ENCODE data around the gene MGAT4A.
"Not testable (repeated sequence)": the region's sequence is repeated elsewhere in the genome, so short reads cannot be mapped to it uniquely, and the experiment has no call there.

The MGAT4A gene

DNA sequence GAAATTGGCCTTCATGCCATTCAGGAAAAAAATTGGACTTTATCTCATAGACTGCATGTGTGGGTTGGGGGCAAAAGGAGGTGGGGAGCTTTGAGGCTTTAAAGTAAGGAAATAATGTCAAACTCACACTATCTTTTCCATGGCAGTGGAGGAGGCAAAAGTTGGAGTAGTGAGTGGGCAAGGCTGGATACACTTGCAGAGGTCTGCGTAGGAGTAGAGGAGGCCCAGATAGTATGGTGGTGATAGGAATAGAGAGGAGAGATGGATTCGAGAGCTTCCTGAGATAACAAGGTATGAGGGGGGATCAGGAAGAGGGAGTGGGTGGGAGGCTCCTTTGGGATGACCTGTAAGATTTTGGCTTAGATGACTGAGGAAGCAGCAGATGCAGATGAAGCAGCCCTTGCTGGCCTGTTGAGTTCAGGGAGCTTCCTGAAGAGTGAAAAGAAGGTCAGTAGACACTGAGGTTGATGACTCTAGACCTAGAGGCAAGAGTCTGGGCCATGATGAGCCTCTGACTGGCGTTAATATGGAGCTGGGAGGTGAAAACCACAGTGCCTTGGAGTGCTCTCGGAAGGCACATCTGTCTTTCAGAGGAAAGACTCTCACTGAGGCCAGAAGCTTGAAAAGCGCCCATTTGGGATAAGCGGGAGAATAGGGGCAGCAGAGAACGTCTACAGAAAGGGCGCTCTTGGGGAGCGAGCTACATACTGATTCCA lies 116.8 kb downstream of the MGAT4A start:
- in situ Hi-C loops (cut with HindIII; ENCODE audit: low sequenced_read_pairs), result no loop called here

GRCh38 chr2:98608962-98609604 lies 121.8 kb downstream of the MGAT4A start:
- in situ Hi-C loops (cut with HindIII; ENCODE audit: low sequenced_read_pairs), result no loop called here

- in situ Hi-C loops (cut with HindIII; ENCODE audit: low sequenced_read_pairs), result no loop called here
Observed at GRCh38 chr2:98608116-98608961, 122.6 kb downstream of the MGAT4A start, which contains the start of the genes COA5 and UNC50. Gene COA5, minus strand, starts transcription at chr2:98608512. Its CDS starts 107 bp downstream, at chr2:98608405. Gene UNC50, plus strand, starts transcription at chr2:98608589. Its CDS starts 1,171 bp downstream, at chr2:98609760.

- in situ Hi-C loops (cut with HindIII; ENCODE audit: low sequenced_read_pairs), result no loop called here
Observed at GRCh38 chr2:98607741-98608115, 123.2 kb downstream of the MGAT4A start.

GRCh38 chr2:98607104-98607503 lies 123.8 kb downstream of the MGAT4A start:
- in situ Hi-C loops (cut with HindIII; ENCODE audit: low sequenced_read_pairs), result no loop called here

GRCh38 chr2:98606431-98606830 lies 124.5 kb downstream of the MGAT4A start:
- in situ Hi-C loops (cut with HindIII; ENCODE audit: low sequenced_read_pairs), result no loop called here

DNA sequence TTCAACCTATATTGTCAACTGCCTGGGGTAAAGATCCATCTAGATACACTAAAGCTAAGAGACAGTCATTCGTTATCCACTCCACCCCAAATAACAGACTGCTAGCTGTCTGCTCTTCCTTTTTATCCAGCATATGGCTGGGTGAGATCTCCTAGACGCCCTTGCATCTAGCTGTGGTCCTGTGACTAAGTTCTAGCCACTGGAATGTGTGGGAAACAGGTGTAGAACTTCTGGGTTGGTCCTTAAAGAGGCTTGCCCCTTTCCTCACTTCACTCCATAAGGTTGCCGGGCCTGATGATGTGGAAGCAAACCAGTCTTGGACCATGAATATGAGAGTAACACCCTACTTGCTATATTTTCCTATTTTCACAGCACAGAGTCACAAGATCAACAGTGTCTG lies 125.9 kb downstream of the MGAT4A start:
- in situ Hi-C loops (cut with HindIII; ENCODE audit: low sequenced_read_pairs), result no loop called here

GRCh38 chr2:98604547-98604946 lies 126.4 kb downstream of the MGAT4A start:
- in situ Hi-C loops (cut with HindIII; ENCODE audit: low sequenced_read_pairs), result no loop called here

DNA sequence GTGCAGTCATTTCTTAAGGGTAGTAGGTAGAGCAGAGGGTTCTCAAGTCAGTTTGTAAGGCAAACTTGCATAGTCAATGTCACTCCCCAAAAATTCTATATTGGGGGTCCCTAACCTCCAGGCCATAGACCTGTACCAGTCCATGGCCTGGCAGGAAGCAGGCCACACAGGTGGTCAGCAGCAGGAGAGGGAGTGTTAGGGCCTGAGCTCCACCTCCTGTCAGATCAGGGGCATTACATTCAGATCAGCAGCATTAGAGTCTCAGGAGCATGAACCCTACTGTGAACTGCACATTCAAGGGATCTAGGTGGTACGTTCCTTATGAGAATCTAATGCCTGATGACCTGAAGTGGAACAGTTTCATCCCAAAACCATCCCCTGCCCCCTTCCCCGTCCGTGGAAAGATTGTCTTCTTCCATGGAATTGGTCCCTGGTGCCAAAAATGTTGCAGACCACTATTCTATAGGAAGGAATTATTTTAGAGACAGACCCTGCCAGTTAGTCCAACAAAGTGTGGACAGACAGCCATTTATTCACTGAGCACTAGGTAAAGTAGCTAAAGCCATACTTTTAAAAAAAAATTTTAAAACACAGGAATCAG lies 129.3 kb downstream of the MGAT4A start:
- in situ Hi-C loops (cut with HindIII; ENCODE audit: low sequenced_read_pairs), result no loop called here

DNA sequence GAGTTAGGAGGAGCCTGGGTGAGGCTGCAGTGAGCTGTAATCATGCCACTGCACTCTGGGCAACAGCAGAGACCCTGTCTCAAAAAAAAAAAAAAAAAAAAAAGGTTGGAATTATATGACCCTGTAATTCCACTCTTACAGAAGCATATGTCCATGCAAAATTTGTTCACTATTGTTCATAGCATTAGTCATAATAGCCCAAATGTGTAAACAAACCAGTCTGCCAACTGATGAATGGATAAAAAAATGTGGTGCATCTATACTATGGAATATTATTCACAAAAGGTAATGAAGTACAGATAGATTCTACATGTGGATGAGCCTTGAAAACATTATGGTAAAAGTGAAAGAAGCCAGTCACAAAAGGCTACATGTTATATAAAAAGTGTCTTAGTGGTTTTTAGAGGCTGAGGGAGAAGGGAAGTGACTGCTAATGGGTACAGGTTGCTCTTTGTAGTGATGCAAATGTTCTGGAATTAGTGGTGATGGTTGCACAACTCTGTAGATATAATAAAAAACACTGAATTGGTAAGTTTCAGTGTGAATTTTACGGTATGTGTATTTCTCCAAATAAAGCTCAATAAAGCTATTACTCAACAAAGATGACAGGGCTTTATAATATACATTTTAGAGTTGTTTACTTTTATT lies 132.0 kb downstream of the MGAT4A start:
- in situ Hi-C loops (cut with HindIII; ENCODE audit: low sequenced_read_pairs), result no loop called here

DNA sequence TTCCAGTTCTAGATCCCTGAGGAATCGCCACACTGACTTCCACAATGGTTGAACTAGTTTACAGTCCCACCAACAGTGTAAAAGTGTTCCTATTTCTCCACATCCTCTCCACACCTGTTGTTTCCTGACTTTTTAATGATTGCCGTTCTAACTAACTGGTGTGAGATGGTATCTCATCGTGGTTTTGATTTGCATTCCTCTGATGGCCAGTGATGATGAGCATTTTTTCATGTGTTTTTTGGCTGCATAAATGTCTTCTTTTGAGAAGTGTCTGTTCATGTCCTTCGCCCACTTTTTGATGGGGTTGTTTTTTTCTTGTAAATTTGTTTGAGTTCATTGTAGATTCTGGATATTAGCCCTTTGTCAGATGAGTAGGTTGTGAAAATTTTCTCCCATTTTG lies 136.3 kb downstream of the MGAT4A start:
- in situ Hi-C loops (cut with HindIII; ENCODE audit: low sequenced_read_pairs), result not testable (repeated sequence)

DNA sequence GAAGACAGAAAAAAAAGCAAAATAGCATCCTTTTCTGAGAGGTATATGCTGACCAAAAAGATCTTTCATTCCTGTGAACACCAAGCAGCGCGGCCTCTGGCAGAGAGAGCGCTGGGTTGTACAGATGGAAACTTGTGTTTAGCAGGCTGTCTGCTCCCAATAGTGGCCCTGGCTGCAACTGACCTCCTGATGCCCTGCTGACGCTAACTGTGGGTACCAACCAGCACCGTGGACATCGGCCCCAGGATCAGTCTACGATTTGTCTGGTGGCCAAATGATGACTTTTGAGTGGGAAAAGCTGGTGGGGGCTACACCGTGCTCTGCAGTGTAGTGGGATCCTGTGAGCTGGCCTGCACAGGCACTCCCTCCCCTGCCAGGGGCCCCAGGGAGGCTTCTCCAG lies 138.4 kb downstream of the MGAT4A start:
- in situ Hi-C loops (cut with HindIII; ENCODE audit: low sequenced_read_pairs), result no loop called here

DNA sequence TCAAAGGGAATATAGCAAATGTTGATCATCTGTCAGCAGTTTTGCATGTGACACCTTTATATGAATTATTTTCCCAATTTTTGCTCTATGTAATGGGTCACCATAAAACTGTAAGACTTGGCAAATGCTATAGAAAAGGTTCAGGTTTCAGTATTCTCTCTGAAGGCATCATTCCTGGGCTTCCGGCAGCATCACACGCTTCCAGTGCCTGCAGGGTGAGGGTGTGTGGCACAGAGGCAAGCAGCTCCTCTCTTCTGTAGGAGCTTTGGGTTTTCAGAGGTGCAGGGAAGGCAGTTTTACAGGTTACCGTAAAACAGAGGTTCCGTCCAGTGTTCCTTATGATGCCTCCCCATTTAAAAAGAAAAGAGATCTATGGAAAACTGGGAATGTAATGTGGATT lies 141.4 kb downstream of the MGAT4A start:
- in situ Hi-C loops (cut with HindIII; ENCODE audit: low sequenced_read_pairs), result no loop called here

- in situ Hi-C loops (cut with HindIII; ENCODE audit: low sequenced_read_pairs), result no loop called here
Observed at GRCh38 chr2:98588880-98589431, 142.0 kb downstream of the MGAT4A start.

DNA sequence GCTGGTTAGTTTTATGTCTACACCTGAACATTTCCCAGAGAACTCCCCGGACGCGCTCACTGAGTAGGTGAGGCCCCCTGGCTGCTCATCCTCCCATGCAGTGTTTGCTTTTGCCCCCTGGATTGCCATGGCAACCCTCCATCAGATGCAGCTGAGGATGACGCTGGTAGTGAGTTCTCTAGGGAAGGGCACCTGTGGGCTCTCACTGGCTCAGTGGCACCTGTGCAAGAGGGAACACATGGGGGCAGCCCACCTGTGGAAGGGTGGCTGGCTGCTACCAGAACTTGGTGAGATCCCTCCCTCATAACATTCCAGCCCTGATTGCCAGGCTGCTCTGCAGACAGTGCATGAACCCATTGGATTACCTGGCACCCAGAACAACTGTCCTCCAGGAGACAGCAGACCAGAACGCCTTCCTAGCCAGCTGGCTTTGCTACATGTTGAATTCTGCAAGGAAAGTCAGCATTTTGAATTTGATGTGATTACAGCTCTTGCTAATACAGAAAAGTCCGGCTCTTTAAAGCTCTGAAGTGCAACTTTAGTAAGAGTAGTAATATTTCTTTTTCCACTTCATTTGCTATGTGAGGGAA lies 144.3 kb downstream of the MGAT4A start:
- in situ Hi-C loops (cut with HindIII; ENCODE audit: low sequenced_read_pairs), result no loop called here

DNA sequence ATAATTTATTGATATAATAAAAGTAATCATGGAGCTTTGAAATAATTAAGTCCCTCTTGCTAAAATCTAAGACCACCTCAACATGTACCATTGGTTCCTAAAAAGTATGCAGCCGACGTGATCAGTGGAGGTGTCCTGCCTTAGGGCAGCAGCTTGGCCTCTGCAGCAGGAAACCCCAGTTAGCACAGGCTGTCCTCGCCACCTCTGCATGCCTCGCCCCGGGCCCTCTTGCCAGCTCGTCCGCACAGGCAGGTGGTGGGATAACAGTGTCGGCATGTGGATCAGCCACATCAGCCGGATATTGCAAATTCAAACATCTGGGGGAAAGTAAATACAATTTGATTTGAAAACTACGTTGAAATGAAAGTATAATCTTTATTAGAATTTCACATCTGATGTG lies 145.5 kb downstream of the MGAT4A start:
- in situ Hi-C loops (cut with HindIII; ENCODE audit: low sequenced_read_pairs), result no loop called here

DNA sequence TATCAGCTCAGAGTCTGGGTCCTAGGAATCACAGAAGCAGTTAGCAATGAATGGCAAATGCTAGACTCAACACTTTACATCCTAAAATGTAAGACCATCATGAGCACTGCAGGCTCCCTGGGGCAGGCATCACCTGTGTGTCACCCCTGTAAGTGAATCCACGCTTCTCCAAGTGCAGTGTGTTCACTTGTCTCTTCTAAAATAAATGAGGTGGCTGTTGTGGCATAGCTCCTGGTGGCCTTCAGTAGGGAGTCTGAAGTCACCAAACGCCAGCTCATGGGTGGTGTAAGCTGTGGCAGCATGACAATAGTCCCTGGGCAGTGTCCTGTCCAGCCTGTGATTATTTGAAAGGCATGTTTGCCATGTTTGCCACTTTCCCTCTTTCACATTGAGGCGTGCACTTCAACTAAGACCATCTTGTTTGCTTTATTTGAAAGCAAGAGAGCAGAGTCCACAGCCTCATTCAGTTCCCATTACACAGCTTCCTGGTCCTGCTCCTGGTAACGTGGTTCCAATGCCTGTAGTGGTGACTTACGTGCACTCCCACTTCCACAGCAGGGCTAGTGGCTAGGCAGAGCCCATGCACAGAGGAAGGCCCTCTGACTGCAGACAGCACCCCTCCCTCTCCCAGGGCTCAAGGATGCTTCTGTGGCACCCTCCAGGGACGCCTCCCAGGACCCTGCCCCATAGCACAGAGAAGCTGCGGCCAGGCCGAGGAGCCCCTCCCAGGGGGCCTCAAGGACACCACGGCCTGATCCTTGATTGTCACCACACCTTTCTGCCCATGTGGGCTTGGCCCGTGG lies 146.9 kb downstream of the MGAT4A start:
- in situ Hi-C loops (cut with HindIII; ENCODE audit: low sequenced_read_pairs), result no loop called here

DNA sequence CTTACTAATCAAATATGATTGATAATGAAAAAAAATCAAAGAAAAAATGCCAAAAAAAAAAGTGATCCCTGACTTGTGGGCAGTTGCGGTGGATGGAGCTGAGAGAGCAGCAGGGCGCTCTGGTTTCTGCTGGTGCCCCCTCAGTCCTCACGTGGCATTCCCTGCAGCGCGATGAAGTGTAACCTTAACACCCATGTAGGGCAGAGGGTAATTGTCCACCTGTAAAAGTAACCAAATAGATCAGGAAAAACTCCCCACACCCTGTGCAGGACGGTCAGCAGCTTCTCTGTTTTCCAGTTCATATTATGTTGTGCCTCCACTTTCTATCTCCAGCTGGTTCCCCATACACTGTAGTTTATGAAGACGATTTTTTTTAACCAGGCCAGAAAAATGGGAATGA lies 147.7 kb downstream of the MGAT4A start:
- in situ Hi-C loops (cut with HindIII; ENCODE audit: low sequenced_read_pairs), result no loop called here

DNA sequence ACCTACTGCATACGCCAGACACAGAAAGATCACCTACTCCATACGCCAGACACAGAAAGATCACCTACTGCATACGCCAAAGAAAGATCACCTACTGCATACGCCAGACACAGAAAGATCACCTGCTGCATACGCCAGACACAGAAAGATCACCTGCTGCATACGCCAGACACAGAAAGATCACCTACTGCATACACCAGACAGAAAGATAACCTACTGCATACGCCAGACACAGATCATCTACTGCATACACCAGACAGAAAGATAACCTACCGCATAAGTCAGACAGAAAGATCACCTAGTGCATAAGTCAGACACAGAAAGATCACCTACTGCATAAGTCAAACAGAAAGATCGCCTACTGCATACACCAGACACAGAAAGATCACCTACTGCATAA lies 148.4 kb downstream of the MGAT4A start:
- in situ Hi-C loops (cut with HindIII; ENCODE audit: low sequenced_read_pairs), result no loop called here

Data from endothelial cell of hepatic sinusoid (primary cell).